GM06990 (cell line): ENCODE measurements around the gene TBX2.

ENCODE experiments used
- DNase-seq: peaks from one replicate; pipeline ENCODE4 v3.0.0-alpha.2; 2011; ENCODE audit not compliant: insufficient read length; ENCODE audit errors: extremely low read depth
- H3K27me3 ChIP-seq: replicated peaks from 2 replicates; pipeline ENCODE4 v1.6.0; 2011; ENCODE audit warnings: low read length; ENCODE audit not compliant: control insufficient read depth, insufficient read depth
- H3K36me3 ChIP-seq: 2 replicates; pipeline ENCODE4 v1.5.1; 2011; ENCODE audit warnings: low read length; ENCODE audit not compliant: control insufficient read depth, insufficient read depth
- H3K4me3 ChIP-seq: replicated peaks from 2 replicates; pipeline ENCODE4 v1.5.1; 2011; ENCODE audit warnings: low read depth, mild to moderate bottlenecking, control low read depth, low read length
- TF ChIP-seq, protein P1 (sequence below): IDR thresholded peaks from 2 replicates; pipeline ENCODE4 v1.5.1; 2011; ENCODE audit warnings: low read length, control low read depth, mild to moderate bottlenecking, inconsistent platforms; ENCODE audit not compliant: insufficient read depth, poor library complexity, severe bottlenecking

Gene TBX2

DNA sequence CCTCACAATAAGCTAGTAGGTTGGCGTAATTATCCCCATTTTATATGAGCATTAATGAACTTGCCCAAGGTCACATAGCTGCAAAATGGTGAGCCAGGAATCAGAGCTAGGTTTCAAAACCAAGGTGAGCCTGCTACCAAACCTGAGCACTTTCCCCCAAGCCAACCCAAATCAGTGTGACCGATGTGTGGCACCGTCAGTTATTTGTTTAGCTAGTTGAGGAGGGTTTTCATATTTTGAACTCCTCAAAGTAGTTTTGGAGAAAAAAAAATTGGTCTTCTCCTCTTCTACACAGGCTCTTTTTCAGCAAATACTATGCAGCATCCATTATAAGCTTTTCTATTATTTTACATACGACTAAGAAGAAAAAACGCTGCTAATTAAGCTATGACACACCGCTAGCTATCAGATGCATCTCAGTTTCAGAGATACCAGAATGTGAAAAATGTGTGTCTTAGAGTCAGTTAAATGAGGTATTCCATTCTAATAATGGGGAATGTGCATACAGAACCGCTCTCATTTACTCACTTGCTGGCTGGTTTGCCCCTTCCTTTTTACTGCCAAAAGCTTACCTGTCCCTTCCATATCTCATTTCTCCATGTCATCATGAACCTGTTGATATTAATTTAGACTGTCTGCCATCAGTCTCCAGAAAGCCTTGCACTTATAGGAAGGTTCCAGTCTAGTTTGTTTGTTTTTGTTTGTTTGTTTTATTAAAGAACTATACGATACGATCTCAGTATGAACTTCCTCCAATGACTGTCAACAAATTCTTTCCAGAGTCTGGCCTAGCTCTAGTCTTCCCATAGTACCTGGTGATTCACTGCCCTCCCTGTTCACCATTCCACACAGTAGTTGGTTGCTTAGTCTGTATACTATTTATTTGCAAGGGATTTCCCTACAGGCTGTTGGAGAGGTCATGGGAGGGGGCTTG, 50.3 kb downstream of the TBX2 start:
- no peaks in the 10 kb centered on the region; the same call in none of the 2 replicates for H3K27me3 ChIP-seq
- no peak overlapping the region for H3K4me3 ChIP-seq
- DNase-seq, result no peak
- H3K36me3 ChIP-seq, result no peaks in the 10 kb centered on the region
- TF ChIP-seq, protein P1, sequence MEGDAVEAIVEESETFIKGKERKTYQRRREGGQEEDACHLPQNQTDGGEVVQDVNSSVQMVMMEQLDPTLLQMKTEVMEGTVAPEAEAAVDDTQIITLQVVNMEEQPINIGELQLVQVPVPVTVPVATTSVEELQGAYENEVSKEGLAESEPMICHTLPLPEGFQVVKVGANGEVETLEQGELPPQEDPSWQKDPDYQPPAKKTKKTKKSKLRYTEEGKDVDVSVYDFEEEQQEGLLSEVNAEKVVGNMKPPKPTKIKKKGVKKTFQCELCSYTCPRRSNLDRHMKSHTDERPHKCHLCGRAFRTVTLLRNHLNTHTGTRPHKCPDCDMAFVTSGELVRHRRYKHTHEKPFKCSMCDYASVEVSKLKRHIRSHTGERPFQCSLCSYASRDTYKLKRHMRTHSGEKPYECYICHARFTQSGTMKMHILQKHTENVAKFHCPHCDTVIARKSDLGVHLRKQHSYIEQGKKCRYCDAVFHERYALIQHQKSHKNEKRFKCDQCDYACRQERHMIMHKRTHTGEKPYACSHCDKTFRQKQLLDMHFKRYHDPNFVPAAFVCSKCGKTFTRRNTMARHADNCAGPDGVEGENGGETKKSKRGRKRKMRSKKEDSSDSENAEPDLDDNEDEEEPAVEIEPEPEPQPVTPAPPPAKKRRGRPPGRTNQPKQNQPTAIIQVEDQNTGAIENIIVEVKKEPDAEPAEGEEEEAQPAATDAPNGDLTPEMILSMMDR, result no peak

DNA sequence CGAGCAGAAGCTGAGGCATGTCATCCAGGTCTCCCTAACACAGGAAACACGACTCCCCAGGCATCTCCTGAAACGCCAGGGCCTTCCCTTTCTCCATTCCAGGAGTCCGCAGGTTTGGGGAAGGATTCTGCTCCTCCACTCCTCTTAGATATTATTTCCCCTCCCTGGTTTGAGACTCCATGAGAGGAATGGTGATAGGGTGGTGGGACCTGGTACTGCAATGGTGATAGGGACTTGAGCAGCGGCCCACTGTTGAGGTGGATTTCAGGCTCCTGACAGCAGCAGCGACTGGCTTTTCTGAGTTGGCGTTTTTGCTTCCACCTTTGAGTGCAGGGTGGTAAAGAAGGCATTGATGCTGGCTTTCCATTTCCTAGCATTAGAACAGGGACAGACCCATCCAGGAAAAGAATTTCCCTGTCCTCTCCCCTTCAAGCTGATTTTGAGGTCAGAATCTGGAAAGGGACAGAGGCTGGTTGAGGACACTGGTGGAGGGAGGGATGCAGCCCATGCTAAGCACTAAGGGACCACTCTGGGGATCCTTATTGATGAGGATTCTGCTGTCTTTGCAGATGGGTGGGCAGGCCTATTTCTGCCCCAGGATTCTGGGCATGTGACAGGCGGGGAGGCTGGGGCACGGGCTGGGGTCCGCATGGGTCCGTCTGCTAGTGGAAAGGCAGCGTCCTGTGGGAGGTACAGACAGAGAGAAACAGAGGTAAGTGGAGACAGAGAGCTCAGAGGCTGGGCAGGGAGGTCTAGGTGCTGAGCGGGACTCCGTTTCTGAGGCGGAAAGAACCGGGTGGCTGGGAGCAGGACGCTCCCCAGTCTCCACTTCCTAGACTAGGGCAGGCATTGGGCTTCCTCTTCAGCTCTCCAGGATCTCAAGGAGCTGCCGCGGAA, 51.2 kb downstream of the TBX2 start:
- no peak for DNase-seq
- no peak overlapping the region for H3K4me3 ChIP-seq
- no peaks in the 10 kb centered on the region for H3K36me3 ChIP-seq
- TF ChIP-seq, protein P1, result no peak
- H3K27me3 ChIP-seq, result no peaks in the 10 kb centered on the region; the same call in none of the 2 replicates

GRCh38 chr17:61451538-61452300, 52.1 kb downstream of the TBX2 start:
- Histone ChIP-seq H3K36me3 (no peaks in the 10 kb centered on the region), H3K27me3 (no peaks in the 10 kb centered on the region; the same call in none of the 2 replicates), H3K4me3 (no peak overlapping the region)
- TF ChIP-seq, protein P1, result no peak
- no peak for DNase-seq

DNA sequence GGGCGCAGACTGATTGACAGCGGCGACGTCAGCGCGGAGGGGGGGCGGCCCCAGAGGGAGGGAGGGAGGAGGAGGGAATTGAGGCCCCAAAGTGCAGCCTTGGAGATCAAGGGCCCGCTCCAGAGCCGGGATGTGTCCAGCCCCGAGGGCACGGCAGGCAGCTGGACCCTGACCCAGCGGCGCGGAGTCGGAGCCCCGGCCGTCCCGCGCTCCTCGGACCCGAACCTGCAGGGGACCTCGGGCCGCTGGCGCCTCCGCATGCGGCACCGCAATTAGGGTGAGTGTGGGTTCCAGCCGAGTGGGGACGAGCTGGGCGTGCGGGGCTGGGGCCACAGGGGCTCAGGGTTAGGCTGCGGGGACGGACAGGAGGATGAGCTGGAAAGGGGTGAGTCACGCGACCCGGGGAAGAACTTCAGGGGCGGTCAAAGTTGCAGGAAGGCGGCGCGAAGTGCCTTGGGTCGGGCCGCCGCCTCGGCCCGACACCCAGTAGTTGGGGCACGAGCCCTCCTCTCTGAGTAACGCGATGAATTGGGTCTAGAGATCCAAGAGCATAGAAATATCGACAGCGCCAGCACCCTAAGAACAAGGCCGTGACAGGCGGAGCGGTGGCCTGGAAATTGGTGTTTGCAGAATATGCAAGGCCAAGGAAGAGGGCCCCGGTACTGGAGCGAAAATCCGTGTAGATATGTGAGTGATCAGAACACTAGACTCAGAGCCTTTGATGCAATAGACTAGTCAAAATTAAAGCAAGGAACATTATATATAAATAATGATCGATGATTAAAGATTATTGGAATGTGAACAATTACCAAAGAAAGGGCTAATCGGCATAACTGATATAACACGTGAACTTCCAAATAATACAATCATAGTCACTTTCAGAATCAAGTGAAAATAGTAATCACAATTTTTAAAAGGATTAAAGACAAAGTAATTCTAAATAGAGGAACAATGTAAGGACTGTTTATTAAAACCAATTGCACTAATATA, 53.0 kb downstream of the TBX2 start, which contains the start of gene TBX4:
TSS of gene TBX4 (plus strand) at position 122 of the 990 bp plus-strand sequence. CDS start 4,069 bp downstream, outside the sequence.
- no peak for DNase-seq
- TF ChIP-seq, protein P1, result no peak
- no peaks in the 10 kb centered on the region; the same call in 1 of the 2 replicates for H3K27me3 ChIP-seq
- H3K36me3 ChIP-seq, result no peaks in the 10 kb centered on the region
- no peak within 1 kb of the TSS for H3K4me3 ChIP-seq
